ACC112 (cell line): ENCODE data around the gene MACROD2.

Experiments used
- H2AFZ ChIP-seq: fragments of 200-600 bp; sonication (generic); one replicate; pipeline ENCODE4 v1.6.0; 2017; ENCODE audit warnings: antibody characterized with exemption, low read length; ENCODE audit not compliant: unreplicated experiment
- H3K27ac ChIP-seq: fragments of 200-600 bp; sonication (generic); 2 replicates; pipeline ENCODE4 v1.5.1; 2014; ENCODE audit warnings: low read depth, mild to moderate bottlenecking, antibody characterized with exemption, low read length, moderate library complexity
- H3K27me3 ChIP-seq: fragments of 200-600 bp; sonication (generic); 2 replicates; pipeline ENCODE4 v1.6.1; 2014; ENCODE audit warnings: mild to moderate bottlenecking, antibody characterized with exemption, low read length, moderate library complexity, mixed read lengths; ENCODE audit not compliant: insufficient read depth
- H3K36me3 ChIP-seq: fragments of 200-600 bp; sonication (generic); 2 replicates; pipeline ENCODE4 v1.6.1; 2016; ENCODE audit warnings: mild to moderate bottlenecking, antibody characterized with exemption, low read length, moderate library complexity, mixed read lengths; ENCODE audit not compliant: insufficient read depth
- H3K4me1 ChIP-seq: fragments of 200-600 bp; sonication (generic); one replicate; pipeline ENCODE4 v1.6.1; 2016; ENCODE audit warnings: low read length, mixed read lengths; ENCODE audit not compliant: insufficient read depth, unreplicated experiment, control insufficient read depth
- H3K4me3 ChIP-seq: fragments of 200-600 bp; sonication (generic); 2 replicates; pipeline ENCODE4 v1.5.1; 2014; ENCODE audit warnings: mild to moderate bottlenecking, low read depth, low read length
- H3K79me2 ChIP-seq: fragments of 200-600 bp; sonication (generic); one replicate; pipeline ENCODE4 v1.6.0; 2016; ENCODE audit warnings: low read length; ENCODE audit not compliant: control insufficient read depth, unreplicated experiment, insufficient read depth

Gene MACROD2

DNA sequence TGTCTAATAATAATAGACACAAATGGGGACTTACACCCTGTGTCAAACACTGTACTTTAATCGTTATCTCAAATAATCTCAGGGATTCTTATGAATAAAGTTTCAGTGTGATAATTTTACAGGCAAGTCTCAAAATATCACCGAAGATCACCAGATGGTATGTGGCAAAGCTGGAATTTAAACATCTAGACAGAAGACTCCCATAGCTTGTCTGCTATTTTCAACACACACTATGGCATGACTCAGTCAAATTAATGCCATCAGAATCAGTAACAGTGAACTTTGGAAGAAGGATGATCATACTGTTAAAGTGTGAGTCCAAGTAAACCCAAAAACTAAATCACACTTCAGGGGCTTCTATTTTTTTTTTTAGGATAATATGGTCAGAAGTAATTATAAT is 1209.7 kb downstream of the MACROD2 start:
- H3K36me3 ChIP-seq = no peaks in the 10 kb centered on the region
- H3K4me3 ChIP-seq = no peak overlapping the region
- H3K79me2 ChIP-seq = no peaks in the 10 kb centered on the region
- H3K4me1 ChIP-seq = no peaks in the 10 kb centered on the region
- H2AFZ ChIP-seq = no peak overlapping the region
- no peak overlapping the region for H3K27ac ChIP-seq
- no peaks in the 10 kb centered on the region for H3K27me3 ChIP-seq

GRCh38 chr20:15205719-15206118 is 1210.4 kb downstream of the MACROD2 start:
- H2AFZ ChIP-seq = no peak overlapping the region
- H3K4me3 ChIP-seq = no peak overlapping the region
- H3K79me2 ChIP-seq = no peaks in the 10 kb centered on the region
- no peak overlapping the region for H3K27ac ChIP-seq
- no peaks in the 10 kb centered on the region for H3K4me1 ChIP-seq
- H3K27me3 ChIP-seq = no peaks in the 10 kb centered on the region
- H3K36me3 ChIP-seq = no peaks in the 10 kb centered on the region

DNA sequence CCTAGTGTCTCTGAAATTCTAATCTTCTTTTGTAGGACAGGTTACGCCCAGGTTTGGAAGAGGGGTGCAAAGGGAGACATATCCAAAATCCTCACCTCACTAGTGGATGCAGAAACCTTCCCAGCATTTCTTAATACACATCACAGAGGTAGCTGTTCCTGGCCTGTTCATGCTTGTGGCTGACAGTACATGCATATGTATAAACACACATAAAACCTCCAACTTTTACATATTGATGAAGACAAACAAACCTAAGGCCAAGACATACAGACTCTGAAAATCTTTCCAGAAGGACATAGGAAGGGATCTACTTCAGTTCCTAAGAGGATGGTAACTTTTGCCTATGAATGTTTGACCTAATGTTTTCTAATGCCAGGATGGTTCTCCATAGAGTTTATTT is 1214.2 kb downstream of the MACROD2 start:
- H3K27ac ChIP-seq = no peak overlapping the region
- no peaks in the 10 kb centered on the region for H3K36me3 ChIP-seq
- no peaks in the 10 kb centered on the region for H3K79me2 ChIP-seq
- H3K4me3 ChIP-seq = no peak overlapping the region
- H2AFZ ChIP-seq = no peak overlapping the region
- H3K4me1 ChIP-seq = no peaks in the 10 kb centered on the region
- H3K27me3 ChIP-seq = no peaks in the 10 kb centered on the region

- H3K79me2 ChIP-seq = no peaks in the 10 kb centered on the region
- H3K36me3 ChIP-seq = no peaks in the 10 kb centered on the region
- no peaks in the 10 kb centered on the region for H3K4me1 ChIP-seq
- no peaks in the 10 kb centered on the region for H3K27me3 ChIP-seq
- no peak overlapping the region for H3K27ac ChIP-seq
- no peak overlapping the region for H3K4me3 ChIP-seq
- no peak overlapping the region for H2AFZ ChIP-seq
Measured at GRCh38 chr20:15214051-15214450, 1218.7 kb downstream of the MACROD2 start.

DNA sequence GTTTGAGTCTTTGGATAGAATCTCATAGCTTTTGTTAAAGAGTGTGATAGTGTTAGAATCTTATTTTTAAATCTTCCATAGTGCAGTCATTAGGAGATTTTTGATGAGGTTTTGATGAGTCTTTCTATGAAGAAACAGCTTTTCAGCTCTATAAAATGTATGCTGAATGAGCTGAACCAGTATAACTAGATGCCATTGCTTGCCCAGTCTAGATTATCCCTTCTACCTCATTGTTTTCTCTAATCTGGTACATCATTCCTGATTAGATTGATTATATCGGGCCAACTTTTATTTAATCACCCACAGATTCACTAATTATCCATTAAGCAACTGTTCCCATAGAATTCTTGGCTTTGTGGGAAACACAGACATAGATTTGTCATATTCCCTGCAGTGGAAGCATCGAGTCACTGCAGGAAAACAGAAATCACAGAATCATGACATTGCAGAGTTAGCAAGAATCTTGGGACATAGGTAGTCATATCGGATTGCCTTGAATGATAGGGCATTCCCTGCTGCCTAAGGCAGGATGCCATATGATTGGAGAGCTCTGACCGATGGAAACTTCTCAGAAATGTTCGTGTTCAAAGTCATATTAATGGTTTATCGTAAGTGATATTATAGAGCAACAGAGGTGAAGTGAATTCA is 1224.8 kb downstream of the MACROD2 start:
- Histone ChIP-seq H3K4me3 (no peak overlapping the region), H3K4me1 (peaks cover 14% of the 10 kb centered on the region), H3K27me3 (no peaks in the 10 kb centered on the region), H3K79me2 (no peaks in the 10 kb centered on the region), H2AFZ (no peak overlapping the region), H3K36me3 (no peaks in the 10 kb centered on the region), H3K27ac (no peak overlapping the region)

- H3K27ac ChIP-seq = peak overlapping the region; percentile 7; the same call in 1 of the 2 replicates
- H3K79me2 ChIP-seq = no peaks in the 10 kb centered on the region
- no peaks in the 10 kb centered on the region for H3K27me3 ChIP-seq
- H3K36me3 ChIP-seq = no peaks in the 10 kb centered on the region
- no peak overlapping the region for H3K4me3 ChIP-seq
- peaks cover 14% of the 10 kb centered on the region for H3K4me1 ChIP-seq
- H2AFZ ChIP-seq = no peak overlapping the region
Measured at GRCh38 chr20:15220778-15221565, 1225.7 kb downstream of the MACROD2 start.

DNA sequence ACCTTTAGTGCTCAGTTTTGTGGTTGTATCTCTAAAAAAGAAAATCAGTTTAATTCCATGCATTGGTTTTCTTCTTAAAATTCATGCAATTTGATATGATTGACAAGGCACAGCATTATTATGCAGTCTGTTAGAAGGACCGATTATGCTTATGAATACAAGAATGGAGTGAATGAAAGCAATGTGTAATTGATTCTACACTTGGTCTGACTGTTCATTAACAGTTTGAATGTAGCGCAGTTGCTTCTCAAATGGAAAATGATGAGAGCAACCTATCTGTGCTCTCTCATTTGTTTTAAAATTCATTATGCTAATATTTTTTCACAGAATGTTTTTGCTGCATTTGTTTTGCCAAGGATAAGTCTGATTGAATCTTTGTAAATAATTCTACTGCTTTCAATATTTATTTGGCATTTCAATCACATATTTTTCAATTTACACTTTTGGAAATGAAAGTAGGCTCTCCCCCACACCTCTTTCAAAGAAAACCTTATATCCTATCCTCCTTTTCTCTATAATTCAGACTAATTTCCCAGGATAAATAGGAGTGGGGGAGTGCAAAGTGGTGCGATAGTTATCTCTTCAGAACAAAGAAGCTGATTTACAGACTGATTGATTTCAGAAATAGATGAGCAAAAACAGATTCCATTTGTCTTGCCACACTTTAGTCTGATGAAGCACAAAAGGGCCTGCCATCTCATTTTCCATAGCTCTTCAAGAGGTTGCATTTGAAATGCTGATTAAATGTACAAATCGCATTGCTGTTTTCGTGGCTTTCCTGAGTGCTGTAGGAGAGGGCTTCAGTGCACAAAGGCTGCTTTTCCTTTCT is 1227.4 kb downstream of the MACROD2 start:
- Histone ChIP-seq H3K27ac (no peak overlapping the region), H3K36me3 (no peaks in the 10 kb centered on the region), H3K4me3 (no peak overlapping the region), H3K27me3 (no peaks in the 10 kb centered on the region), H3K4me1 (peaks cover 14% of the 10 kb centered on the region), H2AFZ (no peak overlapping the region), H3K79me2 (no peaks in the 10 kb centered on the region)

DNA sequence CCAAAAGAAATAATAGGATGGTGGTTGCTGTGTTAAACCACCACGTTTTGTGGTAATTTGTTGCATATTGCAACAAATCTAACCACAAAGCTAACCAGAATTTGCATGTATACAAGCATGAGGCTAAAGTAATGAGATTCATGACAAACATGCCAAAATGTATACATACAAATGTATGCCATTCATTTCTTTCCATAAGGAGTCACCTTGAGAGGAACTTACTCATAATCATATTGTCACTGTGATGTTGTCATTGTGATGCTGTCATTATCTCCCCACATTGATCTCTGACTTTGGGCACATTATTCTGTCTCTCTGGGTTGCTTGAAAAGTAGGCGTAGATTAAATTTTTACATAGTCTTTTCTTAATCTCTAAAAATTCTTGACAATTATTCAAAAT is 1228.9 kb downstream of the MACROD2 start:
- Histone ChIP-seq H3K27ac (no peak overlapping the region), H3K4me3 (no peak overlapping the region), H3K79me2 (no peaks in the 10 kb centered on the region), H2AFZ (no peak overlapping the region), H3K27me3 (no peaks in the 10 kb centered on the region), H3K36me3 (no peaks in the 10 kb centered on the region), H3K4me1 (peaks cover 14% of the 10 kb centered on the region)

- Histone ChIP-seq H3K27me3 (no peaks in the 10 kb centered on the region), H3K36me3 (no peaks in the 10 kb centered on the region), H2AFZ (no peak overlapping the region), H3K4me3 (no peak overlapping the region), H3K4me1 (no peaks in the 10 kb centered on the region), H3K79me2 (no peaks in the 10 kb centered on the region), H3K27ac (no peak overlapping the region)
Measured at GRCh38 chr20:15227102-15227501, 1231.8 kb downstream of the MACROD2 start.

- Histone ChIP-seq H3K4me1 (no peaks in the 10 kb centered on the region), H3K4me3 (no peak overlapping the region), H3K79me2 (no peaks in the 10 kb centered on the region), H2AFZ (no peak overlapping the region), H3K27ac (no peak overlapping the region), H3K36me3 (no peaks in the 10 kb centered on the region), H3K27me3 (no peaks in the 10 kb centered on the region)
Measured at GRCh38 chr20:15232243-15232642, 1236.9 kb downstream of the MACROD2 start.
